Measurements from ENCODE around the gene HSF5. TPM values are rescaled to one million over a fixed set of nuclear protein-coding genes. Genes with fewer than 3 reads are reported as not detected.

HSF5 gene
- polyA plus RNA-seq, 3 donors: 0.07 TPM; not detected in 2

- intact Hi-C loops (cut with micrococcal nuclease): no loop called here
- Histone ChIP-seq H3K79me2 (ENCODE audit: insufficient read depth, low read length) (no peaks in the 10 kb centered on the region), H4K20me1 (ENCODE audit: insufficient read depth, low read length) (no peaks in the 10 kb centered on the region), H3K4me2 (replicated peaks; ENCODE audit: extremely low read depth, low read length, poor library complexity, severe bottlenecking) (no peak overlapping the region), H3K9me3 (replicated peaks in 1 of 2; ENCODE audit: control insufficient read depth in 1 of 2, insufficient read depth in 1 of 2, low read length in 2 of 2) (no peaks in the 10 kb centered on the region), H3K9ac (ENCODE audit: insufficient read depth, low read length, poor library complexity, severe bottlenecking) (no peak overlapping the region), H3K27me3 (ENCODE audit: control insufficient read depth in 2 of 2, insufficient read depth in 2 of 2, low read length in 2 of 2) (no peaks in the 10 kb centered on the region), H3K4me3 (replicated peaks in 1 of 3; ENCODE audit: low read depth in 2 of 3, low read length in 3 of 3) (no peak overlapping the region), H3K27ac (ENCODE audit: low read depth in 1 of 2, low read length in 2 of 2) (no peak overlapping the region), H3K4me1 (ENCODE audit: control insufficient read depth in 1 of 2, insufficient read depth in 2 of 2, low read length in 2 of 2) (peaks cover 0 to 4% of the 10 kb centered on the region in 2 donors), H2AFZ (ENCODE audit: insufficient read depth, low read depth, low read length, poor library complexity, severe bottlenecking) (no peak overlapping the region), H3K36me3 (replicated peaks in 1 of 2; ENCODE audit: control insufficient read depth in 1 of 2, insufficient read depth in 2 of 2, low read length in 2 of 2) (no peaks in the 10 kb centered on the region)
- no peak for DNase-seq
- no peak for TF ChIP-seq CTCF (IDR thresholded peaks at IDR 0.05)
- Mint-ChIP-seq H3K9me3 (no peaks in the 10 kb centered on the region), H3K4me1 (peaks cover 9% of the 10 kb centered on the region), H3K4me3 (no peak overlapping the region), H3K36me3 (no peaks in the 10 kb centered on the region), H3K27ac (no peak overlapping the region), H3K27me3 (ENCODE audit: low read depth in 3 of 3) (peaks cover 4 to 7% (median 7%) of the 10 kb centered on the region in 3 donors)
These were observed 12.2 kb downstream of the HSF5 start for GRCh38 chr17:58475985-58476384.

- no peaks in the 10 kb centered on the region for H3K4me1 ChIP-seq (ENCODE audit: control insufficient read depth in 1 of 2, insufficient read depth in 2 of 2, low read length in 2 of 2)
- H3K36me3 Mint-ChIP-seq: no peaks in the 10 kb centered on the region
- H3K27ac ChIP-seq (ENCODE audit: low read depth in 1 of 2, low read length in 2 of 2): no peak overlapping the region
- no peak overlapping the region for H2AFZ ChIP-seq (ENCODE audit: insufficient read depth, low read depth, low read length, poor library complexity, severe bottlenecking)
- no peak overlapping the region for H3K9ac ChIP-seq (ENCODE audit: insufficient read depth, low read length, poor library complexity, severe bottlenecking)
- no peak for DNase-seq
- no peaks in the 10 kb centered on the region for H3K4me1 Mint-ChIP-seq
- no peak for TF ChIP-seq CTCF (IDR thresholded peaks at IDR 0.05)
- no peaks in the 10 kb centered on the region for H4K20me1 ChIP-seq (ENCODE audit: insufficient read depth, low read length)
- H3K27ac Mint-ChIP-seq: no peak overlapping the region
- no peaks in the 10 kb centered on the region for H3K9me3 Mint-ChIP-seq
- no peaks in the 10 kb centered on the region for H3K79me2 ChIP-seq (ENCODE audit: insufficient read depth, low read length)
- no peaks in the 10 kb centered on the region for H3K27me3 ChIP-seq (ENCODE audit: control insufficient read depth in 2 of 2, insufficient read depth in 2 of 2, low read length in 2 of 2)
- intact Hi-C loops (cut with micrococcal nuclease): no loop called here
- no peaks in the 10 kb centered on the region for H3K36me3 ChIP-seq (replicated peaks in 1 of 2; ENCODE audit: control insufficient read depth in 1 of 2, insufficient read depth in 2 of 2, low read length in 2 of 2)
- H3K4me2 ChIP-seq (replicated peaks; ENCODE audit: extremely low read depth, low read length, poor library complexity, severe bottlenecking): no peak overlapping the region
- WGBS (ENCODE audit: insufficient coverage): 100% methylated on average over 4 of the region's 6 CpGs
- no peaks in the 10 kb centered on the region for H3K9me3 ChIP-seq (replicated peaks in 1 of 2; ENCODE audit: control insufficient read depth in 1 of 2, insufficient read depth in 1 of 2, low read length in 2 of 2)
- no peak overlapping the region for H3K4me3 Mint-ChIP-seq
- peaks cover 2 to 9% (median 3%) of the 10 kb centered on the region in 3 donors for H3K27me3 Mint-ChIP-seq (ENCODE audit: low read depth in 3 of 3)
- H3K4me3 ChIP-seq (replicated peaks in 1 of 3; ENCODE audit: low read depth in 2 of 3, low read length in 3 of 3): no peak overlapping the region
These were observed 17.9 kb downstream of the HSF5 start for GRCh38 chr17:58470356-58470755.

All from CD14-positive monocyte (primary cell).